Measurements from ENCODE around the gene MTF2. TPM values are rescaled to one million over a fixed set of nuclear protein-coding genes. Genes with fewer than 3 reads are reported as not detected.

The MTF2 gene
- total RNA-seq, 1 donor from 2014 or later: 64.0 TPM

DNA sequence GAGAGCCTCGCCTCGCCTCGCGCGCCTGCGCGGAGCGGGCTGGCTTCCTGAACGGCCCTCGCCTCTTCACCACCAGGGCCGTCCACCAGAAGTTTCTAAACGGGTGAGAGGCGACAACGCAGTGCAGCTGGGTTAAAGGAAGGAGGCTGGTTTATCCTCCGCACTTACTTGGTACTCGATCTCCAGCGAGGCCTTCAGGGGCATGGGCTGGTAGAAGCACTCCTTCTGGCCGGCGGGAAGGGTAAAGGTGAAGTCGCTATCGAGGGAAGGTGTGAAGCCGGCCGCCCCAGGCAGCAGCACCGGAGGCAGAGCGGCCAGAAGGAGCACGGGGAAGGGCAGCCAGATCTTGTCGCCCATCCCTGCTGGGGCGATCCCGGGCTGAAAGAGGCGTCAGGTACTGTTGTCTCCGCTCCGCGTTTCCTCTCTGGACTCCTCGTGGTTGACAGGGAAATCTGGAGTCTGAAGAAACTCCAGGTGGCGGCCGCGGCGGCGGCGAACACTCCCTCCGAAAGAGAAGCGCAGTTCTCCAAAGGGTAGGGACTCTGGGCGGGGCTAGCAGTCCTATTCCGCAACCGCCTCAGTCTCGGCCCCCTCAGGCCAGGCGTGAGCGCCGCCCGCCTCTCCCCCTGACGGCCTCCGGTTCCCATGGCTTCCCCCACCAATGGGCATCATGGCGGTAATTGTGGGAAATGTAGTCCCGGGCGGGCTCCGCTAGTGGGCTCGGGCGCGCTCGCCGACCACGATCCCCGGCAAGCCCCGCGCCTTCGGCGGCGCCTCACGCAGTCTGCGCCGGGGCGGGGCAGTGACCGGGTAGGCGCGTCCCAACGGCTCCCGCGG, 101.0 kb downstream of the MTF2 start, which contains the start of gene TMED5:
Gene TMED5, minus strand, starts transcription at position 528 of the 837 bp plus-strand sequence. Its CDS starts 171 bp downstream, at position 357.
- intact Hi-C loops (cut with micrococcal nuclease): loop anchor here (1.0 to 10.0 kb wide), 10 partner anchors 9 to 695 kb away; partner anchors contain the start of genes DR1, GFI1 and MTF2

DNA sequence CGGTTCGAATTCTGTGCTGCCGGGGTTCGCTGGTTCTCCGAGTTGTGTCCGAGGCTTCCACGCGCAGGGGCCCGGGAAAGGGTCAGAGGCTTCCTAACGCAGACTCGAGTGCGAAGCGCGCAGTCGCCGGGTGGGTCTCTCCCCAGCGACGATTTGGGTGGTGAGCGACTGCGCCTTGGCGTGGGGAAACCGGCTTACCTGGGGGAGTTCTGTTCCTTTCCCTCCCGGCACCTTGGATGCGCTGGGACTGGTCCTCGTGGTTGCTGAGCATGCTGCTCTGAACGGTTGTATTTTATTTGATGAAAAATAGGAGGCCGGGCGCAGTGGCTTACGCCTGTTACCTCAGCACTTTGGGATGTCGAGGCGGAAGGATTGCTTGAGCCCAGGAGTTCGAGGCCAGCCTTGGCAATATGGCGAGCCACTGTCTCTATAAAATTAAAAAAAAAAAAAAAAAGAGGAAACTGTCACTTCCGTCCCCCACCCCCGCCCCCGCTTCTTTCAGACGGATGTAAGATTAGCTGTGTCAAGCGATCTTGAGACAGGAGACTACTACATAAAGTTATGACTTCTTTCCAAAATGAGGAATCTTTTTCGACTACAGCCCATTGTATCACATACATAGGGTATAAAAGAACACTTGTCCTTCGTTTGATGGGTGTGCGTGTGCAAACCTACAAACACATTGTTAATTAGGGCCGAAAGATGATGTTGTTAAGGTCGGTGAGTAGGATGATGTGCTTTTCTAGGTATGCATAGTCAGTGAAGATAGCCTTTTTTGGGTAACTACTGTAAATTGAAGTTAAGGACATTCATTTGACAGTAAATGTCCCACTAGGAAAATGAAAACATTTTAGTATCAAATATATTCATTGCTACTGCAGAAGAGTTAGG, 101.9 kb downstream of the MTF2 start, which contains the start of gene CCDC18:
Gene CCDC18, plus strand, starts transcription at position 2 of the 891 bp plus-strand sequence. CDS start 2,638 bp downstream, outside the sequence.
- intact Hi-C loops (cut with micrococcal nuclease): loop anchor here (1.0 to 10.0 kb wide), 9 partner anchors 10 to 696 kb away; partner anchors contain the start of genes DR1, GFI1 and MTF2

DNA sequence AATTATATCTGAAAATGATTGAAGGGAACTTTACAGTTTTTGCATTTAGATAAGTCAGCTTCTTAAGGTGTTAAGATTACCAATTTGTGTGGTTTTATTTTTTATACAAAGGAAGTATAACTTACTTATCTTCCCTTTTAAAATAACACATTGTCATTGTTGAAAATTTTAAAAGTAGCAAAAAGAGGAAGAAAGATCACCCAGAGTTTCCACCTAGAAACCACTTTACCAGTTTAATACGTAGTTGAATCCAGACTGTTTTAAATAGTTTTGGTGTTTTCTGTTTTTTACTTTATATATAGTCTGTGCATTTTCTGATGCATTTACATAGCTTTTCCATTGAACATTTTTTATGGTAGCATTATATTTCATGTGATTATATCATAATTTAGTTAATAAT, 107.6 kb downstream of the MTF2 start:
- intact Hi-C loops (cut with micrococcal nuclease): loop anchor here (10.0 kb wide), 1 partner anchor 702 kb away; the partner anchor contains the start of gene GFI1

Other genes starting within 250 kb of the MTF2 start
- gene RPL5, start 247.2 kb upstream of the MTF2 start, total RNA-seq: 787 and 789 TPM in 2 replicates
- gene DIPK1A, start 117.8 kb upstream of the MTF2 start, total RNA-seq: 15.1 and 15.2 TPM in 2 replicates
- 57.0 and 57.4 TPM in 2 replicates for gene TMED5, start 101.1 kb downstream of the MTF2 start, total RNA-seq
- 24.7 and 29.6 TPM in 2 replicates for gene CCDC18, start 101.4 kb downstream of the MTF2 start, total RNA-seq